Measurements from ENCODE around the gene REN.

DNA sequence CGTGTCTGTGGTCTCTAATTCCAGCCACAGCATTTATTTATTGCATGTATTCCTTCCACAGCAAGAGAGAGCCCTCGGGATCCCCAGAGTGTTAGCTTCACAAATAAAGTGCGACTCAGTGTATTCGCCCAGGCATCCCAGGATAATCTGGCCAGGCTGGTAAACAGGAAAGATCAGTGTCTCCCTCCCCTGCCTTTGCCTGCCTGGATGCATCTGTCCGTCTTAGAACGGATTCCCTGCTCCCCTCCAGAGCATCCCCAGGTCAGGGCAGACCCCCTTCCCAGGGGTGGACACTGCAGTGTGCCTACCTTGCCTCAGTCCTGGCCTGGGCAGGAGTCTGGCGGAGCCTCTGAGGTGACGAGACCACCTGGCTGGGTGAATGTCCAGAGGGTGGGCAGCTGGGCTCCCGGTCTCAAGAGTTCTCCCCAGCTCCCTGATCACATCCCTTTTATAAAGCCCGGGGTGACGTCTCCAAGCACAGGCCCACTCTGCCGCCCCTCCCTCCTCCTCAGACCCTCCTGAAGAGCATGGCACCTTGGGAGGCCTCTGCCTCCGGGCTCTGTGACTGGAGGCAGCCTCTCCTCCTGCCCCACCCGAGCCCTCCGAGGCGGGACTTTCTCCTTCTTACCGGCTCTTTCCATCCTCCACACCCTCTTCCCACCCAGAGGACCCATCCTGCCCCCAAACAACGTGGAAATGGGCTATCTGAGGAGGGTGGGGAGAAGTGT is 30.1 kb upstream of the REN start, which contains the start of gene KISS1:
- TF ChIP-seq SP1 (IDR thresholded peaks at IDR 0.05) = no peak
- TF ChIP-seq, protein P1, sequence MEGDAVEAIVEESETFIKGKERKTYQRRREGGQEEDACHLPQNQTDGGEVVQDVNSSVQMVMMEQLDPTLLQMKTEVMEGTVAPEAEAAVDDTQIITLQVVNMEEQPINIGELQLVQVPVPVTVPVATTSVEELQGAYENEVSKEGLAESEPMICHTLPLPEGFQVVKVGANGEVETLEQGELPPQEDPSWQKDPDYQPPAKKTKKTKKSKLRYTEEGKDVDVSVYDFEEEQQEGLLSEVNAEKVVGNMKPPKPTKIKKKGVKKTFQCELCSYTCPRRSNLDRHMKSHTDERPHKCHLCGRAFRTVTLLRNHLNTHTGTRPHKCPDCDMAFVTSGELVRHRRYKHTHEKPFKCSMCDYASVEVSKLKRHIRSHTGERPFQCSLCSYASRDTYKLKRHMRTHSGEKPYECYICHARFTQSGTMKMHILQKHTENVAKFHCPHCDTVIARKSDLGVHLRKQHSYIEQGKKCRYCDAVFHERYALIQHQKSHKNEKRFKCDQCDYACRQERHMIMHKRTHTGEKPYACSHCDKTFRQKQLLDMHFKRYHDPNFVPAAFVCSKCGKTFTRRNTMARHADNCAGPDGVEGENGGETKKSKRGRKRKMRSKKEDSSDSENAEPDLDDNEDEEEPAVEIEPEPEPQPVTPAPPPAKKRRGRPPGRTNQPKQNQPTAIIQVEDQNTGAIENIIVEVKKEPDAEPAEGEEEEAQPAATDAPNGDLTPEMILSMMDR (IDR thresholded peaks at IDR 0.05; ENCODE audit: low read depth, low read length, missing input control) = no peak
- no peak for TF ChIP-seq YY1 (IDR thresholded peaks at IDR 0.05)
- no peak for TF ChIP-seq TAF1 (conservative IDR thresholded peaks at IDR 0.05)
- TF ChIP-seq RAD21 (IDR thresholded peaks at IDR 0.05) = no peak
- TF ChIP-seq, protein P2, sequence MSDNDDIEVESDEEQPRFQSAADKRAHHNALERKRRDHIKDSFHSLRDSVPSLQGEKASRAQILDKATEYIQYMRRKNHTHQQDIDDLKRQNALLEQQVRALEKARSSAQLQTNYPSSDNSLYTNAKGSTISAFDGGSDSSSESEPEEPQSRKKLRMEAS (IDR thresholded peaks at IDR 0.05) = no peak
- no peak for TF ChIP-seq HNF4G (IDR thresholded peaks at IDR 0.05)
- TF ChIP-seq, protein P3, sequence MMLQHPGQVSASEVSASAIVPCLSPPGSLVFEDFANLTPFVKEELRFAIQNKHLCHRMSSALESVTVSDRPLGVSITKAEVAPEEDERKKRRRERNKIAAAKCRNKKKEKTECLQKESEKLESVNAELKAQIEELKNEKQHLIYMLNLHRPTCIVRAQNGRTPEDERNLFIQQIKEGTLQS (IDR thresholded peaks at IDR 0.05) = no peak
- no peak for TF ChIP-seq RXRA (IDR thresholded peaks at IDR 0.05)

Data from liver (tissue), 3 donors.